SK-N-SH (cell line): Measurements from ENCODE around the gene RPE65. TPM values are rescaled to one million over a fixed set of nuclear protein-coding genes. Genes with fewer than 3 reads are reported as not detected.

Experiments used
- CHD2 ChIP-seq: fragments of 150-350 bp; IDR thresholded peaks from 2 replicates; pipeline ENCODE4 v1.6.1; 2018; ENCODE audit warnings: low read length; ENCODE audit not compliant: partially characterized antibody
- CTCF ChIP-seq: fragments of 200-600 bp; sonication (generic); IDR thresholded peaks from 2 replicates; pipeline ENCODE4 v1.6.1; 2017; ENCODE audit warnings: antibody characterized with exemption, mild to moderate bottlenecking, moderate library complexity
- ELF1 ChIP-seq: IDR thresholded peaks from 2 replicates; pipeline ENCODE4 v1.4.0; 2012
- EP300 ChIP-seq, 2 experiments: IDR thresholded peaks; 2 replicates each; pipeline versions ENCODE4 v1.4.0 to v1.6.1; 2012; ENCODE audit warnings: borderline replicate concordance in 1 of 2, low read depth in 1 of 2, low read length in 1 of 2
- EZH2phosphoT487 ChIP-seq: fragments of 200-600 bp; sonication (generic); IDR thresholded peaks from 2 replicates; pipeline ENCODE4 v1.6.1; 2017; ENCODE audit warnings: low read depth, mixed run types, mild to moderate bottlenecking, antibody characterized with exemption, moderate library complexity, borderline replicate concordance
- FOXM1 ChIP-seq: IDR thresholded peaks from 2 replicates; pipeline ENCODE4 v1.4.0; 2012; ENCODE audit warnings: low read depth, mild to moderate bottlenecking
- GABPA ChIP-seq: IDR thresholded peaks from 2 replicates; pipeline ENCODE4 v1.4.0; 2012; ENCODE audit warnings: low read depth, mild to moderate bottlenecking
- GATA2 ChIP-seq: sonication (generic); formaldehyde crosslinking; IDR thresholded peaks from 2 replicates; pipeline ENCODE4 v1.5.0; 2020; ENCODE audit warnings: mild to moderate bottlenecking, missing genetic modification reagents
- MEF2A ChIP-seq: IDR thresholded peaks from 2 replicates; pipeline ENCODE4 v1.4.0; 2012; ENCODE audit warnings: low read depth, borderline replicate concordance
- NRF1 ChIP-seq: IDR thresholded peaks from 2 replicates; pipeline ENCODE4 v1.6.1; 2012; ENCODE audit warnings: low read depth, mild to moderate bottlenecking, low read length
- RAD21 ChIP-seq: IDR thresholded peaks from 2 replicates; pipeline ENCODE4 v1.6.1; 2012; ENCODE audit warnings: mild to moderate bottlenecking, low read length
- RCOR1 ChIP-seq: fragments of 150-350 bp; IDR thresholded peaks from 2 replicates; pipeline ENCODE4 v1.6.1; 2017; ENCODE audit warnings: antibody characterized with exemption, low read length
- RXRA ChIP-seq: IDR thresholded peaks from 2 replicates; pipeline ENCODE4 v1.4.0; 2012; ENCODE audit warnings: low read depth, mild to moderate bottlenecking, borderline replicate concordance
- SIN3A ChIP-seq: IDR thresholded peaks from 2 replicates; pipeline ENCODE4 v1.6.1; 2012; ENCODE audit warnings: low read depth, mild to moderate bottlenecking, low read length, moderate library complexity, borderline replicate concordance
- SMC3 ChIP-seq: IDR thresholded peaks from 2 replicates; pipeline ENCODE4 v1.6.1; 2012; ENCODE audit warnings: low read depth, low read length, improper control_type of control experiment
- TAF1 ChIP-seq: IDR thresholded peaks from 2 replicates; pipeline ENCODE4 v1.6.1; 2012; ENCODE audit warnings: low read depth, mild to moderate bottlenecking, low read length, moderate library complexity, borderline replicate concordance
- TEAD4 ChIP-seq: IDR thresholded peaks from 2 replicates; pipeline ENCODE4 v1.4.0; 2012; ENCODE audit warnings: mild to moderate bottlenecking, borderline replicate concordance; ENCODE audit not compliant: insufficient read depth
- USF1 ChIP-seq: IDR thresholded peaks from 2 replicates; pipeline ENCODE4 v1.4.0; 2012; ENCODE audit warnings: low read depth, borderline replicate concordance
- polyA plus RNA-seq, 3 experiments: library from polyadenylated mRNA; depleted of rRNA; stranded (reverse); fragments of >200 nt; gene quantifications; 2 replicates each; pipeline ENCODE4 v1.2.3, GENCODE V29; 2012
- TF ChIP-seq, protein P1 (sequence below): fragments of 150-350 bp; IDR thresholded peaks from 2 replicates; pipeline ENCODE4 v1.6.1; 2017; ENCODE audit warnings: antibody characterized with exemption, low read length, low read depth, borderline replicate concordance
- TF ChIP-seq, protein P2 (sequence below): IDR thresholded peaks from 2 replicates; pipeline ENCODE4; 2012
- TF ChIP-seq, protein P3 (sequence below): IDR thresholded peaks from 2 replicates; pipeline ENCODE4 v1.6.1; 2012; ENCODE audit warnings: mild to moderate bottlenecking, low read depth, low read length, moderate library complexity

RPE65 gene
- polyA plus RNA-seq, 1 of the 3 experiments (the other 2 are of a cell fraction): 0.02 TPM

DNA sequence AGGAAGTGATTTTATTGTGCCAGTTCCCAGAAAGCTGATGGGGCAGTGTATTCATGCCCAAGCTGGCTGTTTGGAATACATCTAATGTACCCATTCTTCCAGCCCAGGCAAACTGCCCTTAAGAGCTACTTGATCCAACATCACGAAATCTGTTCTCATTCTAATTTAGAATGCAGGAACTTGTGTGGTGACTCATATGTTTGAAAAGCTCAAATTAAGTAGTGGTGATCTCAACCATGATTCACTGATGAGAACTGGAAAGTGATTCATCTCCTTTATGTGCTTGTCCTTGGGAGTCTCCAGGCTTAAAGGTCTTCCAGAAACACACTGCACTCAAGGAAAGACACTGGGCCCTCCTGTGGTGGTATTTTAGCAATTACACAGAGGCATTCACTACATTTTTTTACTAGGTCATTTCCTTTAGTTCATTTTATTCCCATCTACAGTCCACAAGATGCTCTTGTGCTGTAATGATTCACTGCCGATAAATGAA, 65.4 kb downstream of the RPE65 start (continued):
- TF ChIP-seq USF1: no peak; the same call in 1 of the 2 replicates
- TF ChIP-seq, protein P1, sequence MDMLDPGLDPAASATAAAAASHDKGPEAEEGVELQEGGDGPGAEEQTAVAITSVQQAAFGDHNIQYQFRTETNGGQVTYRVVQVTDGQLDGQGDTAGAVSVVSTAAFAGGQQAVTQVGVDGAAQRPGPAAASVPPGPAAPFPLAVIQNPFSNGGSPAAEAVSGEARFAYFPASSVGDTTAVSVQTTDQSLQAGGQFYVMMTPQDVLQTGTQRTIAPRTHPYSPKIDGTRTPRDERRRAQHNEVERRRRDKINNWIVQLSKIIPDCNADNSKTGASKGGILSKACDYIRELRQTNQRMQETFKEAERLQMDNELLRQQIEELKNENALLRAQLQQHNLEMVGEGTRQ: no peak
- peak; percentile 64; the same call in 1 of the 2 replicates for TF ChIP-seq ELF1
- TF ChIP-seq GABPA: peak; percentile 28; the same call in 1 of the 2 replicates
- peak; percentile 90 for TF ChIP-seq RXRA
- no peak for TF ChIP-seq EZH2phosphoT487
- TF ChIP-seq, protein P2, sequence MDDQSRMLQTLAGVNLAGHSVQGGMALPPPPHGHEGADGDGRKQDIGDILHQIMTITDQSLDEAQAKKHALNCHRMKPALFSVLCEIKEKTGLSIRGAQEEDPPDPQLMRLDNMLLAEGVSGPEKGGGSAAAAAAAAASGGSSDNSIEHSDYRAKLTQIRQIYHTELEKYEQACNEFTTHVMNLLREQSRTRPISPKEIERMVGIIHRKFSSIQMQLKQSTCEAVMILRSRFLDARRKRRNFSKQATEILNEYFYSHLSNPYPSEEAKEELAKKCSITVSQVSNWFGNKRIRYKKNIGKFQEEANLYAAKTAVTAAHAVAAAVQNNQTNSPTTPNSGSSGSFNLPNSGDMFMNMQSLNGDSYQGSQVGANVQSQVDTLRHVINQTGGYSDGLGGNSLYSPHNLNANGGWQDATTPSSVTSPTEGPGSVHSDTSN: peak; percentile 93
- TF ChIP-seq EP300 (IDR thresholded peaks at IDR 0.05; ENCODE audit: borderline replicate concordance in 1 of 2, low read depth in 1 of 2, low read length in 1 of 2): peak; percentile 43 to 95
- TF ChIP-seq RAD21: peak; percentile 36
- TF ChIP-seq TAF1: peak; percentile 36; the same call in 1 of the 2 replicates
- TF ChIP-seq NRF1: no peak
- TF ChIP-seq TEAD4: peak; percentile 85
- no peak for TF ChIP-seq SIN3A
- TF ChIP-seq CHD2: no peak
- peak; percentile 65 for TF ChIP-seq CTCF
- no peak for TF ChIP-seq GATA2 (CRISPR knock-in tag)
- TF ChIP-seq RCOR1: no peak
- peak; percentile 85; the same call in 1 of the 2 replicates for TF ChIP-seq FOXM1
- TF ChIP-seq MEF2A: peak; percentile 89
- TF ChIP-seq SMC3: peak; percentile 37; the same call in 1 of the 2 replicates
- TF ChIP-seq, protein P3, sequence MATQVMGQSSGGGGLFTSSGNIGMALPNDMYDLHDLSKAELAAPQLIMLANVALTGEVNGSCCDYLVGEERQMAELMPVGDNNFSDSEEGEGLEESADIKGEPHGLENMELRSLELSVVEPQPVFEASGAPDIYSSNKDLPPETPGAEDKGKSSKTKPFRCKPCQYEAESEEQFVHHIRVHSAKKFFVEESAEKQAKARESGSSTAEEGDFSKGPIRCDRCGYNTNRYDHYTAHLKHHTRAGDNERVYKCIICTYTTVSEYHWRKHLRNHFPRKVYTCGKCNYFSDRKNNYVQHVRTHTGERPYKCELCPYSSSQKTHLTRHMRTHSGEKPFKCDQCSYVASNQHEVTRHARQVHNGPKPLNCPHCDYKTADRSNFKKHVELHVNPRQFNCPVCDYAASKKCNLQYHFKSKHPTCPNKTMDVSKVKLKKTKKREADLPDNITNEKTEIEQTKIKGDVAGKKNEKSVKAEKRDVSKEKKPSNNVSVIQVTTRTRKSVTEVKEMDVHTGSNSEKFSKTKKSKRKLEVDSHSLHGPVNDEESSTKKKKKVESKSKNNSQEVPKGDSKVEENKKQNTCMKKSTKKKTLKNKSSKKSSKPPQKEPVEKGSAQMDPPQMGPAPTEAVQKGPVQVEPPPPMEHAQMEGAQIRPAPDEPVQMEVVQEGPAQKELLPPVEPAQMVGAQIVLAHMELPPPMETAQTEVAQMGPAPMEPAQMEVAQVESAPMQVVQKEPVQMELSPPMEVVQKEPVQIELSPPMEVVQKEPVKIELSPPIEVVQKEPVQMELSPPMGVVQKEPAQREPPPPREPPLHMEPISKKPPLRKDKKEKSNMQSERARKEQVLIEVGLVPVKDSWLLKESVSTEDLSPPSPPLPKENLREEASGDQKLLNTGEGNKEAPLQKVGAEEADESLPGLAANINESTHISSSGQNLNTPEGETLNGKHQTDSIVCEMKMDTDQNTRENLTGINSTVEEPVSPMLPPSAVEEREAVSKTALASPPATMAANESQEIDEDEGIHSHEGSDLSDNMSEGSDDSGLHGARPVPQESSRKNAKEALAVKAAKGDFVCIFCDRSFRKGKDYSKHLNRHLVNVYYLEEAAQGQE: 0 out of 2 replicates have a peak, but pooled peaks have one; percentile 58
